Glutamatergic neuron (in vitro differentiated cells): ENCODE data around the gene ABHD12. TPM values are rescaled to one million over a fixed set of nuclear protein-coding genes. Genes with fewer than 3 reads are reported as not detected.

Experiments
- DNase-seq: peaks from one replicate; pipeline ENCODE4 v3.0.0; 2022
- H3K27ac Mint-ChIP-seq: one replicate; pipeline ENCODE4 v1.8.0; 2020; ENCODE audit warnings: mild to moderate bottlenecking, mixed read lengths, inconsistent platforms; ENCODE audit not compliant: unreplicated experiment
- H3K27me3 Mint-ChIP-seq: one replicate; pipeline ENCODE4 v1.8.0; 2020; ENCODE audit warnings: mild to moderate bottlenecking, moderate library complexity, mixed read lengths, inconsistent platforms; ENCODE audit not compliant: unreplicated experiment
- H3K36me3 Mint-ChIP-seq: one replicate; pipeline ENCODE4 v1.8.0; 2020; ENCODE audit warnings: mild to moderate bottlenecking, mixed read lengths, inconsistent platforms; ENCODE audit not compliant: unreplicated experiment
- H3K4me1 Mint-ChIP-seq: one replicate; pipeline ENCODE4 v1.8.0; 2020; ENCODE audit warnings: mild to moderate bottlenecking, low read depth, mixed read lengths, inconsistent platforms; ENCODE audit not compliant: unreplicated experiment
- H3K4me3 Mint-ChIP-seq: one replicate; pipeline ENCODE4 v1.8.0; 2020; ENCODE audit warnings: mild to moderate bottlenecking, mixed read lengths, inconsistent platforms; ENCODE audit not compliant: unreplicated experiment
- H3K9me3 Mint-ChIP-seq: one replicate; pipeline ENCODE4 v1.8.0; 2020; ENCODE audit warnings: mild to moderate bottlenecking, moderate library complexity, mixed read lengths, inconsistent platforms; ENCODE audit not compliant: unreplicated experiment
- CTCF ChIP-seq: fragments of 200-600 bp; sonication (generic); IDR thresholded peaks from one replicate; pipeline ENCODE4 v1.5.0; 2021; ENCODE audit not compliant: partially characterized antibody, unreplicated experiment
- total RNA-seq: library from RNA; stranded (reverse); fragmentation: NEBNext Ultra II Directional; extraction: Animal tissue kit (Norgen Biotek cat#: 25700); gene quantifications from one replicate; pipeline ENCODE4 v1.2.1, GENCODE V29; 2021; ENCODE audit not compliant: unreplicated experiment

The ABHD12 gene
- total RNA-seq, 1 donor from 2014 or later = 101 TPM

GRCh38 chr20:25422032-25422431 is 31.4 kb upstream of the ABHD12 start:
- TF ChIP-seq CTCF = no peak

GRCh38 chr20:25421102-25421501 is 30.5 kb upstream of the ABHD12 start:
- H3K4me1 Mint-ChIP-seq = no peaks in the 10 kb centered on the region
- no peak overlapping the region for H3K27ac Mint-ChIP-seq
- DNase-seq = no peak
- H3K9me3 Mint-ChIP-seq = no peaks in the 10 kb centered on the region
- H3K36me3 Mint-ChIP-seq = no peaks in the 10 kb centered on the region
- H3K27me3 Mint-ChIP-seq = no peaks in the 10 kb centered on the region
- no peak overlapping the region for H3K4me3 Mint-ChIP-seq
- TF ChIP-seq CTCF = no peak

More at GRCh38 chr20:25422032-25422431, 31.4 kb upstream of the ABHD12 start:
- H3K36me3 Mint-ChIP-seq = no peaks in the 10 kb centered on the region
- H3K27me3 Mint-ChIP-seq = no peaks in the 10 kb centered on the region
- H3K4me3 Mint-ChIP-seq = no peak overlapping the region
- H3K27ac Mint-ChIP-seq = no peak overlapping the region
- no peaks in the 10 kb centered on the region for H3K9me3 Mint-ChIP-seq
- DNase-seq = no peak
- no peaks in the 10 kb centered on the region for H3K4me1 Mint-ChIP-seq

GRCh38 chr20:25418776-25419175 is 28.1 kb upstream of the ABHD12 start:
- Mint-ChIP-seq H3K4me1 (no peaks in the 10 kb centered on the region), H3K27me3 (no peaks in the 10 kb centered on the region), H3K36me3 (no peaks in the 10 kb centered on the region), H3K27ac (no peak overlapping the region), H3K4me3 (no peak overlapping the region), H3K9me3 (no peaks in the 10 kb centered on the region)
- no peak for DNase-seq
- TF ChIP-seq CTCF = no peak

GRCh38 chr20:25408890-25409289 is 18.3 kb upstream of the ABHD12 start:
- no peak for TF ChIP-seq CTCF
- Mint-ChIP-seq H3K4me3 (peak overlapping the region; percentile 16), H3K36me3 (no peaks in the 10 kb centered on the region), H3K27ac (no peak overlapping the region), H3K9me3 (peaks cover 3% of the 10 kb centered on the region), H3K27me3 (peaks cover 8% of the 10 kb centered on the region), H3K4me1 (peaks cover 1% of the 10 kb centered on the region)
- no peak for DNase-seq

- peaks cover 6% of the 10 kb centered on the region for H3K36me3 Mint-ChIP-seq
- H3K27ac Mint-ChIP-seq = no peak overlapping the region
- DNase-seq = no peak
- peaks cover 1% of the 10 kb centered on the region for H3K4me1 Mint-ChIP-seq
- no peak for TF ChIP-seq CTCF
- peaks cover 7% of the 10 kb centered on the region for H3K9me3 Mint-ChIP-seq
- H3K4me3 Mint-ChIP-seq = peak overlapping the region; percentile 96
- H3K27me3 Mint-ChIP-seq = peaks cover 8% of the 10 kb centered on the region
Observed at GRCh38 chr20:25408170-25408547, 17.5 kb upstream of the ABHD12 start.
